Suppressor macrophage treated with lipopolysaccharide for 4 hours (primary cell): ENCODE data around the gene FER.
"Not testable (repeated sequence)": the region's sequence is repeated elsewhere in the genome, so short reads cannot be mapped to it uniquely, and the experiment has no call there.

Source experiments
- DNase-seq: peaks from one replicate; pipeline ENCODE4 v3.0.0-alpha.2; 2020

Gene FER

GRCh38 chr5:108801301-108801700, 53.6 kb downstream of the FER start:
- DNase-seq: no peak

DNA sequence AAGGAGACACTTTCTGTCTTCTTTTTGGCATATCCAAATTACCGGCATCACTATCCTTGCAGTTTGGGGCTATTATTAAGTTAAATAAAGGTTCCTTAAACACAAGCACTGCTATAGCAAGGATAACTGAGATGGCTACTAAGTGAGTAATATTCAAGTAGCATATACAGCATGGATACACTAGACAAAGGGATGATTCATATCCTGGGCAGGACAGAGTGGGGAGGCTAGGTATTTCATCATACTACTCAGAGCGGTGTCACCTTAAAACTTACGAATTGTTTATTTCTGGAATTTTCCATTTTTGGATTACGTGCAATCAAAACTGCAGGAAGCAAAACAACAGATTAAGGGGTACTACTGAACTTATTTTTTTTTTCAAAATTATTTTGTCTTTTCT, 54.1 kb downstream of the FER start:
- DNase-seq: peak; percentile 60

- DNase-seq: no peak
Observed at GRCh38 chr5:108810717-108811116, 63.0 kb downstream of the FER start.

- no peak for DNase-seq
Observed at GRCh38 chr5:108813673-108814072, 66.0 kb downstream of the FER start.

DNA sequence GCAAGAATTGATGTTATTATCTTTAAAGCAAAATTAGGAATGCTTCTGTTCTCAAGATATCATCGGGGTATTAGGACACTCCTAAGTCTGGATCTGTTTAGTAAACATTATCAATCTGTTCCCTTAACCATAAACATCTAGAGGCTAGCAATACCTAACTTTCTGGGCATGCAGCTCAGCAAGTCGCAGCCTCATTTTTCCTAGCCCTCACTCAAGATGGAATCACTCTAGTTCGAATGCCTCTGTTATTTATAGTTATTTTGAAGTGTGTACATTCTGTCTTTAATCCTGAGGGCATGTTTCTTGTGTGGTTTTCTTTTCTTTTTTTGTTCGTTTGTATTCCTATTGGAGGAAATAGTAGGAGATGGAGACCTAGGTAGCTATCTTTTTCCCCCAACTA, 66.9 kb downstream of the FER start:
- DNase-seq: no peak

DNA sequence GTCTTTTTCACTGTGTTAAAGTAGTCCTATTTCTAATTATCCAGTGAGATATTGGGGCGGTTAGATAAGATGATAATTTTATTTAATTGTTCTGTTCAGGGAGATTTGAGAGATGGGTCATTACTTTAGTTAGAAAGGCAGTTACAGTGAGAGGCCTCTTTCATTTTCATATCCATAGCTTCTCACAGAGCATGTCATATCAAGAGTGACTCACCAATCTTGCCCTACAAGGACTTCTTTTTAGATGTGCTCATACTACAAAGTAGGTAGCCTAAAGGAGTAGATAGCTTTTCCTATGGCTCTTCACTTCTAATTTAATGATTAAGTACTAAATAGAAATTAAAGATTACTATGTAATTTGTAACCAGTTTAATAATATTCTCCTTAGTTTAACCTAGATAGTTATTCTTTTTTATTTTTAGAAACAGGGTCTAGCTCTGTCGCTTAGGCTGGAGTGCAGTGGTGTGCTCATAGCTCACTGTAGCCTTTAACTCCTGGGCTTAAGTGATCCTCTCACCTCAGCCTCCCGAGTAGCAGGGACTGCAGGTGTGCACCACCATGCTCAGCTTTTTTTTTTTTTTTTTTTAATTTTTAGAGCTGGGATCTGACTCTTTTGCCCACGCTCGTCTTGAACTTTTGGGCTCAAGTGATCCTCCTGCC, 71.0 kb downstream of the FER start:
- peak; percentile 64 for DNase-seq

- no peak for DNase-seq
Observed at GRCh38 chr5:108820983-108821382, 73.3 kb downstream of the FER start.

DNA sequence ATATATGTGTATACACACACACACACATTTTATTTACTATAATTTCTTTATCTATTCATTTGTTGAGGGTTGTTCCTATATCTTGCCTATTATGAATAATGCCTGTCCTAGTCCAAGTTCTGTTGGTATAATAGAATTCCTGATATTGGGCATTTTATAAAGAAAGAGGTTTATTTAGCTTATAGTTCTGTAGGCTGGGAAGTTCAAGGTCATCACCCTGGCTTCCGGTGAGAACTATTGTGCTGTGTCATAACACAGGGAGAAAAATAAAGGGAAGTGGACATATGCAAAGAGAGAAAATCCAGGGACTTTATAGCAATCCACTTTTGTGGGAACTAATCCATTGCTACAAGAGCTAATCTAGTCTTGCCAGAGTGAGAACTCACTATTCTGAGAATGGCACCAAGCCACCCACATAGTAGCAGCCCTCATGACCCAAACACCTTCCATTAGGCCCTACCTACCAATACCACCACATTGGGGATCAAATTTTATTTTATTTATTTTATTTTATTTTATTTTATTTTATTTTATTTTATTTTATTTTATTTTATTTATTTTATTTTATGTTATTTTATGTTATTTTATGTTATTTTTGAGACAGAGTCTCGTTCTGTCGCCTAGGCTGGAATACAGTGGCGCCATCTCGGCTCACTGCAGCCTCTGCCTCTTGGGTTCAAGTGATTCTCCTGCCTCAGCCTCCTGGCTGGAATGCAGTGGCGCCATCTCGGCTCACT, 74.7 kb downstream of the FER start:
- peak; percentile 2 for DNase-seq

GRCh38 chr5:108827131-108827530, 79.4 kb downstream of the FER start:
- DNase-seq: no peak

DNA sequence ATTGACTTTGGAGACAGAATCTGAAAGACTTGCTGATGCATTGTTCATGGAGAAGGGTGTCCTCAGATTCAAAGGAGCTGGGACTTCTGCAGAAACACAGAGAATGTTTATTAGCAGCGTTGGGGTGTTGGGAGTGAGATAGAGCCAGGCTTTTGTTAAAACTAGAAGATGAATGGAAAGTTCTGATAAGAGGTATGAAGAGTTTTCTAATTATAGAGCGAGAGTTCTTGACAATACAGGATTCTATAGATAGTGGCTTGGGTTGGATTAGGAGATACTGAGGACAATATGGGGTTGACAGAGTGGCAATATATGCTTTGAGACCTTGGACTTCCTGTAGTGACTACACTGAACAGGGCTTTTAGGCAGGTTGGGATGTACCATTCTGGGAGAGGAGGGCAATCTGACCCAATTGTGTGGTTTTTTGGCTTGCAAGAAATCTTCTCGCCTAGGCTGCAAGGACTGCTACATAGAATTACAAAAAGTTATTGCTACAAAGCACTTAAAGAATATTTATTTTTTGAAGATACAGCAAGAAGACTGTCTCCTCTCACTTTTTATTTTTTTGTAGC, 83.1 kb downstream of the FER start:
- no peak for DNase-seq

DNA sequence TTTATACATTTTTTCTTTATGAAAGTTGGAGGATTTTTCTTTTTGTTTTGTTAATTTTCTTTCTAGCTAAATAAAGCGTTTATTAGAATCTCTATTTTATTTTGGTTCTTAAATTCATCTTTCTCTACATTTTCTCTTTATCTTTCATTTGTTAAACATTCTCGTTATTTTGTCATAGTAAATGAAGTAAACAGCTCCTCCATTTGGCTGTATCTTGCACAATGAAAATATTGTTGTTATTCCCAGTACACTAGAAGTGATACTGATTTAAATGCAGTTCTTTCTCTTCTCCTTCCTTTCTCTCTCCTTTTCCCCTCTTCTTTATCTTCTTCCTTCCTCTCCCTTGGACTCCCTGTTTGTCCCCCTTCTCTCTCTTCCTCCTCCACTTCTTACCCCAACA, 88.8 kb downstream of the FER start:
- no peak for DNase-seq

DNA sequence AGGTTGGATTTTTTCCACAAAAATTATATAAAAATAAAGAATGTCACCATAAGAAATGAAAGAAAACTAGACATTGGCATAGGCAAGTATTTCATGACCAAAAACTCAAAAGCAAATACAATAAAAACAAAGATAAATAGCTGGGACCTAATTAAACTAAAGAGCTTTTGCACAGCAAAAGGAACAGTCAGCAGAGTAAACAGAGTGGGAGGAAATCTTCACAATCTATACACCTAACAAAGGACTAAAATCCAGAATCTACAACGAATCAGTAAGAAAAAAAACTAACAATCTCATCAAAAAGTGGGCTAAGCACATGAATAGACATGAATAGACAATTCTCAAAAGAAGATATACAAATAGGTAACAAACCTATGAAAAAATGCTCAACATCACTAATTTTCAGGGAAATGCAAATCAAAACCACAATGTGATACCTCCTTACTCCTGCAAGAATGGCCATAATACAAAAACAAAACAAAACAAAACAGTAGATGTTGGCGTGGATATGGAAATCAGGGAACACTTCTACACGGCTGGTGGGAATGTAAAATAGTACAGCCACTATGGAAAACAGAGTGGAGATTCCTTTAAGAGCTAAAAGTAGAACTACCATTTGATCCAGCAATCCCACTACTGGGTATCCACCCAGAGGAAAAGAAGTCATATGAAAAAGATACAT, 94.7 kb downstream of the FER start:
- DNase-seq: not testable (repeated sequence)

DNA sequence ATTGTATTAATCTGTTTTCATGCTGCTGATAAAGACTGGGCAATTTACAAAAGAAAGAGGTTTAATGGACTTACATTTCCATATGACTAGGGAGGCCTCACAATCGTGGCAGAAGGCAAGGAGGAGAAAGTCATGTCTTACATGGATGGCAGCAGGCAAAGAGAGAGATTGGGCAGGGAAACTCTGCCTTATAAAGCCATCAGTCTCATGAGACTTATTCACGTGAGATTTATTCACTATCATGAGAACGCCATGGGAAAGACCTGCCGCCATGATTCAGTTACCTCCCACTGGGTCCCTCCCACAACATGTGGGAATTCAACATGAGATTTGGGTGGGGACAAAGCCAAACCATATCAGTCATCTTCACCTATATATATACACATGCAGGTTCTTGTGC, 103.4 kb downstream of the FER start:
- DNase-seq: not testable (repeated sequence)

DNA sequence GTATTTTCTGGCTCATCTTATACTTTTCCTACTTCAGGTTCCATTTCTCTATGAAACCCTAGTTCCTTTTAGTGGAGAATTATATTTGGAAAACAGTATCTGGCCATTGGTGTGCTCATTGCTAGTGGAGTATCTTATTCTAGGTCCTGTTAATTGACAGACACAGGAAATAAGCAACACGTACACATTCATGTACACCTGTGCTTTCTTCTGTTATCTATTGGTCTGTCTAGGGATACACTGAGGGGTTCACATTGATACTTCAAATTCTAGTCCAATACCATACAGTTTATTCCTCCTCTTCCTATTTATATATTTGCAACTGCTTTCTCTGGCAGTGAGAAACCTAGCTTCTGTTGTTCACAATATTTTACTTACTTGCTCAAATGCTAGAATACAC, 110.2 kb downstream of the FER start:
- no peak for DNase-seq

DNA sequence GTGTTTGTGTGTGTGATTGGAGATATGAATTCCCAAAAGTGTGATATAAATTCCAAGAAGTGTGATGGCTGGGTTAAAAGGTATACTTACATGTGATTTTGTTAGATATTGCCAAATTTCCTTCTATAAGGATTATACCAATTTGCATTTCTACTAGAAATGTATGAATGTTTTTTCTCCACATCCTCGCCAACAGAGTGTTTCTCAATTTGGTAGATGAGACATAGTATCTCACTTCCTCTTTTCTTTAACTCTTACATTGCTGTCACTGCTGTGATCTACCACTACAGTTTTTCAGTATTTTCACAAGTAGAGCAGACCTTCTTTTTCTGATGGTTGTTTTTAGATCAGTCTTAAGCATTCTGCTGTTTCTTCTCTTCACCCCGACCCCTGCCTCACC, 111.3 kb downstream of the FER start:
- DNase-seq: peak; percentile 85

DNA sequence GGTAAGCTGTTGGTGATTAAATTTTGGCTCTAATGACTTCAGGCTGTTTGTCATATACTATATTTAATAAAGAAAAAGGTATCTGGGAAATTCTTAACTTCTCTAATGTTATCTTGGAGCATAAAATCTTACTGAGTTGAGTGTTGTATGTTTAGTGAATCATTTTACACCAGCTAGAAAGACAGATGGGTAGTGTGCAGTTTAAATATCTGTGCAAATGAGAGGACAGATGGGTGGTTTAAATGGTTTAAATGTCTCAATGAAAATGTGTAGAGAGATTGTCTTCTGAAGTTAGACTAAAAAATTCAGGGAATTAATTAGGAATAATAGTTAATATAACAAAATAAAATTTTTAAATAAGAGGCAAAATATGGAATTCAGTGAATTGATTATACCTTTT, 114.5 kb downstream of the FER start:
- no peak for DNase-seq

DNA sequence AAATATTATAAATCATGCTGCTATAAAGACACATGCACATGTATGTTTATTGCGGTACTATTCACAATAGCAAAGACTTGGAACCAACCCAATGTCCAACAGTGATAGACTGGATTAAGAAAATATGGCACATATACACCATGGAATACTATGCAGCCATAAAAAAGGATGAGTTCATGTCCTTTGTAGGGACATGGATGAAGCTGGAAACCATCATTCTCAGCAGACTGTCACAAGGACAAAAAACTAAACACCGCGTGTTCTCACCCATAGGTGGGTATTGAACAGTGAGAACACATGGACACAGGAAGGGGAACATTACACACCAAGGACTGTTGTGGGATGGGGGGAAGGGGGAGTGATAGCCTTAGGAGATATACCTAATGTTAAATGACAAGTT, 118.4 kb downstream of the FER start:
- not testable (repeated sequence) for DNase-seq

GRCh38 chr5:108867656-108868055, 120.0 kb downstream of the FER start:
- peak; percentile 53 for DNase-seq

DNA sequence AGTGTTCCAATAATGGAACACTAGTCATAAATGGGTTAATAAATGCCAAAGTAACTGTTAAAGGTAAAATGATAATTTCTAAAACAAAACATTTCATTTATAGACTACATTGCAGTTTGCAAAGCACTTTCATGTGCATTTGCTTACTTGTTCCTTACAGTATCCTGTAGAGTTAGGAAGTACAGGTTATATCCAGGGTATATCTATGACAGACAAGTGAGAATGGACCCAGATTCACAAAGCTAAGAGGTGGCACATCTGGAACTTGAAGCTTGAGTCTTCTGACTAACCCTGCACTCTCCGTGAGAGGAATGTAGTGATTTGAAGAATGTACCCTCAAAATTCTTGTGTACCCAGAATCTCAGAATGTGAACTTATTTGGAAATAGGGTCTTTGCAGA, 121.4 kb downstream of the FER start:
- no peak for DNase-seq

DNA sequence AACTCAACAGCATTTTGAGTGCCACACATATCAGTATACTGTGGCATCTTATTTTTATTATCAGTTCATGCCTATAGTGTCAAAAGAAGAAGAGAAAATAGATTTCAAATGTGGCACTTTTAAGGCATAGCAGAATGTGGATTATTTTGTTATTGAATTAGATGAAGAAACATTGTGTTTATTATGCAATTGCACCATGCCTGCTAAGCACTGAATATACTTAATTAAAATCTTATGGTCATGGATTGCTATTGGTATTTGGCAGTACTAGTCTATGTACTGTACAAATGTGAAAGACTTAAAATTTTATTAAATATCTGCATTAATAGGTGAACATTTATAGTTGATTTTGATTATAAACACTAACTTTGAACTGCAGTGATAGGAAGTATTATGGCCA, 128.8 kb downstream of the FER start:
- no peak for DNase-seq

DNA sequence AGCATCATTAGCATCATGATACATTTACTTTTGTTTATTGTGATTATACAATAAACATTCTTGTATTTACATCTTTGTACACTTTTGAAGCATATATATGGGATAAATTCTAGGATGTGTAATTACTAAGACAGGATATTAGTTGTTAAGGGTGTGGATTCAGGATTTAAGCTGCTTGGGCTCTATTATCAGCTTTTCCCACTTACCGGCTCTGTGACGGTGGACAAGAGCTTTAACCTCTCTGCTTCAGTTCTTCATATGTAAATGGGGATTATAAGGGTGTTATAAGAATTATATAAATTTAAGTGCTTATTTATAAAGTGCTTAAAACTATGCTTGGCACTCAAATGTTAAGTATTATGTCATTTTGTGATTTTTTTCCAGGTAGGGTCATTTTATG, 131.1 kb downstream of the FER start:
- no peak for DNase-seq

GRCh38 chr5:108881133-108881532, 133.4 kb downstream of the FER start:
- no peak for DNase-seq

GRCh38 chr5:108884736-108885135, 137.0 kb downstream of the FER start:
- no peak for DNase-seq

- DNase-seq: no peak
Observed at GRCh38 chr5:108898257-108898656, 150.6 kb downstream of the FER start.
